Transverse colon (tissue), 4 donors: ENCODE measurements around the gene C1orf35. TPM values are rescaled to one million over a fixed set of nuclear protein-coding genes. Genes with fewer than 3 reads are reported as not detected.

Source experiments
- DNase-seq: peaks from one replicate; pipeline ENCODE4 v3.0.0-alpha.2; 2019
- H3K27ac ChIP-seq, 4 donors: fragments of 200-600 bp; sonication (generic); 2 replicates each; pipeline ENCODE4 v1.5.1; 2016 to 2018; ENCODE audit warnings: inconsistent platforms in 4 of 4
- H3K27me3 ChIP-seq: fragments of 200-600 bp; sonication (generic); 2 replicates; pipeline ENCODE4 v1.5.1; 2017; ENCODE audit warnings: inconsistent platforms
- H3K36me3 ChIP-seq, 4 donors: fragments of 200-600 bp; sonication (generic); 2 replicates each; pipeline ENCODE4 v1.5.1; 2017 to 2019; ENCODE audit warnings: inconsistent platforms in 4 of 4
- H3K4me1 ChIP-seq, 4 donors: fragments of 200-600 bp; sonication (generic); 2 replicates each; pipeline ENCODE4 v1.5.1; 2017 to 2020; ENCODE audit warnings: inconsistent platforms in 4 of 4
- H3K4me3 ChIP-seq, 4 donors: fragments of 200-600 bp; sonication (generic); 1 replicate in 1 of 4; 2 replicates in 3 of 4; pipeline versions ENCODE4 v1.5.1 to v1.6.1; 2017 to 2019; ENCODE audit warnings: inconsistent platforms in 4 of 4
- H3K9me3 ChIP-seq, 2 donors: fragments of 200-600 bp; sonication (generic); 2 replicates each; pipeline ENCODE4 v1.5.1; 2017 to 2019; ENCODE audit warnings: inconsistent platforms in 2 of 2
- EP300 ChIP-seq: sonication (generic); formaldehyde crosslinking; IDR thresholded peaks from one replicate; pipeline ENCODE4 v1.6.1; 2017; ENCODE audit warnings: antibody characterized with exemption, low read depth
- POLR2A ChIP-seq: fragments of 450-650 bp; IDR thresholded peaks from one replicate; pipeline ENCODE4 v1.6.1; 2016; ENCODE audit warnings: antibody characterized with exemption, mild to moderate bottlenecking, moderate library complexity
- POLR2AphosphoS5 ChIP-seq, 3 donors: sonication (generic); formaldehyde crosslinking; IDR thresholded peaks; one replicate each; pipeline ENCODE4 v1.6.1; 2016; ENCODE audit warnings: antibody characterized with exemption in 3 of 3
- WGBS, 2 donors: methylation state at CpG; one replicate each; pipeline ENCODE4 v1.1.5; 2018; ENCODE audit warnings: low coverage in 1 of 2; 5-methylcytosine and 5-hydroxymethylcytosine counted together
- in situ Hi-C, 4 donors: fragments of 200-750 bp; cut with MboI; loops; one replicate each; pipeline versions ENCODE4 v1.15.0 to v1.15.1; 2017; ENCODE audit warnings: low sequenced_read_pairs in 3 of 4, low pct_ligation_motif_present in 1 of 4, low pct_unique_long_range_greater_than_20kb in 1 of 4
- intact Hi-C: fragments of 100-400 bp; cut with DNase I; formaldehyde crosslinking; loops from one replicate; pipeline ENCODE4 v1.15.1; 2023; ENCODE audit warnings: low total_unique reads
- total RNA-seq, 4 donors: library from RNA; depleted of rRNA; stranded (reverse); fragments of >200 nt; gene quantifications; one replicate each; pipeline ENCODE4 v1.1.0, GENCODE V29; 2016
- TF ChIP-seq, protein P1 (sequence below), 5 experiments: fragments of 200-600 bp in 3 of 5; fragments of 450-650 bp in 2 of 5; sonication (generic) in 3 of 5; IDR thresholded peaks; 1 replicate in 2 of 5; 2 replicates in 3 of 5; pipeline ENCODE4 v1.5.1; 2016 to 2017; ENCODE audit warnings: antibody characterized with exemption in 5 of 5, inconsistent platforms in 3 of 5, mild to moderate bottlenecking in 2 of 5, moderate library complexity in 1 of 5

The C1orf35 gene
- total RNA-seq, 4 donors from 2014 or later = 11.6 to 17.1 (median 15.7) TPM

DNA sequence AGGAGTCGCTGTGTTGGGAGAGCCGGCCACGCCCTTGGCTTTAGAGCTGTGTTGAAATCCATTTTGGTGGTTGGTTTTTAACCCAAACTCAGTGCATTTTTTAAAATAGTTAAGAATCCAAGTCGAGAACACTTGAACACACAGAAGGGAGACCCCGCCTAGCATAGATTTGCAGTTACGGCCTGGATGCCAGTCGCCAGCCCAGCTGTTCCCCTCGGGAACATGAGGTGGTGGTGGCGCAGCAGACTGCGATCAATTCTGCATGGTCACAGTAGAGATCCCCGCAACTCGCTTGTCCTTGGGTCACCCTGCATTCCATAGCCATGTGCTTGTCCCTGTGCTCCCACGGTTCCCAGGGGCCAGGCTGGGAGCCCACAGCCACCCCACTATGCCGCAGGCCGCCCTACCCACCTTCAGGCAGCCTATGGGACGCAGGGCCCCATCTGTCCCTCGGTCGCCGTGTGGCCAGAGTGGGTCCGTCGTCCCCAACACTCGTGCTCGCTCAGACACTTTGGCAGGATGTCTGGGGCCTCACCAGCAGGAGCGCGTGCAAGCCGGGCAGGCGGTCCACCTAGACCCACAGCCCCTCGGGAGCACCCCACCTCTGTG is 4.7 kb downstream of the C1orf35 start:
- intact Hi-C loops (no loop called here), in situ Hi-C loops (no loop called here)
- Histone ChIP-seq H3K4me3 (no peak overlapping the region), H3K36me3 (peaks cover 0 to 21% (median 7%) of the 10 kb centered on the region in 4 donors), H3K27ac (no peak overlapping the region), H3K27me3 (no peaks in the 10 kb centered on the region), H3K4me1 (peaks cover 7 to 24% (median 14%) of the 10 kb centered on the region in 4 donors), H3K9me3 (peaks cover 0 to 6% of the 10 kb centered on the region in 2 donors)
- no peak for DNase-seq
- WGBS, 2 donors = 90 to 100% methylated on average over 1 to 27 of the region's 28 CpGs
- TF ChIP-seq POLR2AphosphoS5 (IDR thresholded peaks at IDR 0.05) = peak in 1 of 3 donors; percentile 7
- no peak for TF ChIP-seq EP300

DNA sequence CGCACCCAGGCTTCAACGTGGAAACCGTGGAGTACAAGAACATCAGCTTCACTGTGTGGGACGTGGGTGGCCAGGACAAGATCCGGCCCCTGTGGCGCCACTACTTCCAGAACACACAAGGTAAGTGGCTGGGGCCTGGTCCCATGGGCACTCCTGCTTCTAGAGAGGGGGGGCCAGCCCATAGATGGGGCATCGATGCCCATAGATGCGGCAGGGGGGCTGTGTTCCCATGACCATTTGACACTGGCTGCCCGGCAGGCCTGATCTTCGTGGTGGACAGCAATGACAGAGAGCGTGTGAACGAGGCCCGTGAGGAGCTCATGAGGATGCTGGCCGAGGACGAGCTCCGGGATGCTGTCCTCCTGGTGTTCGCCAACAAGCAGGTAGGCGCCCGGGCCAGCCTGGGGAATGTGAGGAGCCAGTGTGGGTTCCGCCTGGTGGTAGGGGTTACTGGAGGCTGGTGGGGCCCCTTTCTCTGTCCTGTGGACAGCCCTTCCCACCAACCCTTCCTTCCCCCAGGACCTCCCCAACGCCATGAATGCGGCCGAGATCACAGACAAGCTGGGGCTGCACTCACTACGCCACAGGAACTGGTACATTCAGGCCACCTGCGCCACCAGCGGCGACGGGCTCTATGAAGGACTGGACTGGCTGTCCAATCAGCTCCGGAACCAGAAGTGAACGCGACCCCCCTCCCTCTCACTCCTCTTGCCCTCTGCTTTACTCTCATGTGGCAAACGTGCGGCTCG is 5.6 kb downstream of the C1orf35 start:
- no peak overlapping the region for H3K27ac ChIP-seq
- in situ Hi-C loops (no loop called here), intact Hi-C loops (no loop called here)
- no peak overlapping the region for H3K4me3 ChIP-seq
- no peaks in the 10 kb centered on the region for H3K27me3 ChIP-seq
- peaks cover 7 to 23% (median 14%) of the 10 kb centered on the region in 4 donors for H3K4me1 ChIP-seq
- WGBS, 2 donors = 89% methylated on average over 32 of the region's 34 CpGs; no CpG with 5 or more reads in 1 of the 2 donors
- peaks cover 0 to 21% (median 7%) of the 10 kb centered on the region in 4 donors for H3K36me3 ChIP-seq
- TF ChIP-seq, protein P1, sequence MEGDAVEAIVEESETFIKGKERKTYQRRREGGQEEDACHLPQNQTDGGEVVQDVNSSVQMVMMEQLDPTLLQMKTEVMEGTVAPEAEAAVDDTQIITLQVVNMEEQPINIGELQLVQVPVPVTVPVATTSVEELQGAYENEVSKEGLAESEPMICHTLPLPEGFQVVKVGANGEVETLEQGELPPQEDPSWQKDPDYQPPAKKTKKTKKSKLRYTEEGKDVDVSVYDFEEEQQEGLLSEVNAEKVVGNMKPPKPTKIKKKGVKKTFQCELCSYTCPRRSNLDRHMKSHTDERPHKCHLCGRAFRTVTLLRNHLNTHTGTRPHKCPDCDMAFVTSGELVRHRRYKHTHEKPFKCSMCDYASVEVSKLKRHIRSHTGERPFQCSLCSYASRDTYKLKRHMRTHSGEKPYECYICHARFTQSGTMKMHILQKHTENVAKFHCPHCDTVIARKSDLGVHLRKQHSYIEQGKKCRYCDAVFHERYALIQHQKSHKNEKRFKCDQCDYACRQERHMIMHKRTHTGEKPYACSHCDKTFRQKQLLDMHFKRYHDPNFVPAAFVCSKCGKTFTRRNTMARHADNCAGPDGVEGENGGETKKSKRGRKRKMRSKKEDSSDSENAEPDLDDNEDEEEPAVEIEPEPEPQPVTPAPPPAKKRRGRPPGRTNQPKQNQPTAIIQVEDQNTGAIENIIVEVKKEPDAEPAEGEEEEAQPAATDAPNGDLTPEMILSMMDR (IDR thresholded peaks at IDR 0.05) = no peak
- TF ChIP-seq POLR2AphosphoS5 (IDR thresholded peaks at IDR 0.05) = no peak
- no peak for TF ChIP-seq POLR2A
- TF ChIP-seq EP300 = no peak
- H3K9me3 ChIP-seq = peaks cover 0 to 6% of the 10 kb centered on the region in 2 donors
- no peak for DNase-seq

DNA sequence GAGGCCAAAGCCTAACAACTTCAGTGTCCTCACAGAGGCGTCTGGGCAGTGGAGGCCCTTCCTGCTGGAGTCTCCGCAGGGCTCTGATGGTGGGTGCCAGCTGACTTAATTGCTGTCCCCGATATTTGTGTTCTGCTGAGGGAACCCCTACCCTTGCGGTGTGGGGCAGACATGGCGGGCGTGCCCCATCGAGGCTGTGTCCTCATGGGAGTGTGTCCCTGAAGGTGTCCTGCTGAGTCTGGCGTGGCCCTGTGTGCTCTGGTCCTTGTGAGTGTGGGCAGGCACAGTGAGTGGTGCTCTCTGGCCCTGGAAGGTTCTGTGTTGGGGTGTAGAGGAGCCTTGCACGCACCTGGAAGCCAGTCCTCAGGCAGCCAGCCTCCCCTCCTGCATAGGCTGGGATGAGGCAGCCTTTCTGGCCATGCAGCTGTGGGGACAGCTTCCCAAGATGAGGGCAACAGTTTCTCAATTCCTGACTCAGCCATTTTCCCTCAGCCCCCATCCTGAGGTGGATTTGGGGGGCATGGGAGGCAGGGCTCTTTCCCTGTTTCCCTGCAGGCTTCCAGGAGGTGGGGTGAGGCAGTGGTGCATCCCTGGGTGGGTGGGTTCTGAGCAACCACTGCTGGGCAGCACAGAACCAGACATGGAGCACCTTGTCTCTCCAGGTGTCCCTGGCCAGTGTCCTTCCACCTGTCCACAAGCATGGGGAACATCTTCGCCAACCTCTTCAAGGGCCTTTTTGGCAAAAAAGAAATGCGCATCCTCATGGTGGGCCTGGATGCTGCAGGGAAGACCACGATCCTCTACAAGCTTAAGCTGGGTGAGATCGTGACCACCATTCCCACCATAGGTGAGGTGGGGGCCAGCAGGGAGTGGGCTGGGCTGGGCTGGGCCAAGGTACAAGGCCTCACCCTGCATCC is 6.5 kb downstream of the C1orf35 start:
- Histone ChIP-seq H3K4me1 (peaks cover 5 to 16% (median 11%) of the 10 kb centered on the region in 4 donors), H3K9me3 (peaks cover 0 to 6% of the 10 kb centered on the region in 2 donors), H3K36me3 (peaks cover 0 to 21% (median 7%) of the 10 kb centered on the region in 4 donors), H3K27ac (no peak overlapping the region), H3K4me3 (no peak overlapping the region), H3K27me3 (no peaks in the 10 kb centered on the region)
- 93% methylated on average over 13 of the region's 13 CpGs; no CpG with 5 or more reads in 1 of the 2 donors for WGBS, 2 donors
- in situ Hi-C loops (no loop called here), intact Hi-C loops (no loop called here)
- no peak for DNase-seq
- TF ChIP-seq POLR2A = no peak
- no peak for TF ChIP-seq POLR2AphosphoS5 (IDR thresholded peaks at IDR 0.05)
- TF ChIP-seq, protein P1 (IDR thresholded peaks at IDR 0.05) = no peak
- TF ChIP-seq EP300 = no peak

DNA sequence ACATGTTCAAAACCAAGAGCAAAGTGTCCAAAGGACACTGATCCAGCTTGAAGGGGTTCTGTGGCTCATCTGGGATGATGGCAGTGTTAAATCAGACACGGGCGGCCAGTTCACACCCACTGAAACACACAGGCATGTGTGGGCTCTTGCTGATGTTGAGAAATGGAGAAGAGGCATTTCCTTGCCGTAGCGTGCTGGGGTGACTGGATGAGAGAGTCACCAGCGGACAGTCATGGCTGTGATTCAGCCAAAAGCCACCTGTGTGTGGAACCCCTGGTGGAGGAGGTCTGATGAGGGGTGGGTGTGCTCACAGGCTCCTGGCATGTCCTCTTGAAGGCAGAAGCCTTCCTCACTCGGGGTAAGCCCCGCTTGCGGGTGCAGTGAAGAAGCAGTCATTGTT is 7.2 kb downstream of the C1orf35 start:
- no peak for TF ChIP-seq POLR2A
- TF ChIP-seq, protein P1 (IDR thresholded peaks at IDR 0.05) = no peak
- no peak for TF ChIP-seq EP300
- no peak for TF ChIP-seq POLR2AphosphoS5 (IDR thresholded peaks at IDR 0.05)
- no peak for DNase-seq
- no peaks in the 10 kb centered on the region for H3K27me3 ChIP-seq
- intact Hi-C loops = no loop called here
- peaks cover under 1 to 18% (median 13%) of the 10 kb centered on the region in 4 donors for H3K4me1 ChIP-seq
- H3K4me3 ChIP-seq = no peak overlapping the region
- H3K9me3 ChIP-seq = peaks cover 0 to 6% of the 10 kb centered on the region in 2 donors
- WGBS, 2 donors = 92% methylated on average over 8 of the region's 8 CpGs; no CpG with 5 or more reads in 1 of the 2 donors
- H3K27ac ChIP-seq = no peak overlapping the region
- peaks cover 0 to 21% (median 7%) of the 10 kb centered on the region in 4 donors for H3K36me3 ChIP-seq
- in situ Hi-C loops = no loop called here
